ENCODE measurements around the gene CARD19.

DNA sequence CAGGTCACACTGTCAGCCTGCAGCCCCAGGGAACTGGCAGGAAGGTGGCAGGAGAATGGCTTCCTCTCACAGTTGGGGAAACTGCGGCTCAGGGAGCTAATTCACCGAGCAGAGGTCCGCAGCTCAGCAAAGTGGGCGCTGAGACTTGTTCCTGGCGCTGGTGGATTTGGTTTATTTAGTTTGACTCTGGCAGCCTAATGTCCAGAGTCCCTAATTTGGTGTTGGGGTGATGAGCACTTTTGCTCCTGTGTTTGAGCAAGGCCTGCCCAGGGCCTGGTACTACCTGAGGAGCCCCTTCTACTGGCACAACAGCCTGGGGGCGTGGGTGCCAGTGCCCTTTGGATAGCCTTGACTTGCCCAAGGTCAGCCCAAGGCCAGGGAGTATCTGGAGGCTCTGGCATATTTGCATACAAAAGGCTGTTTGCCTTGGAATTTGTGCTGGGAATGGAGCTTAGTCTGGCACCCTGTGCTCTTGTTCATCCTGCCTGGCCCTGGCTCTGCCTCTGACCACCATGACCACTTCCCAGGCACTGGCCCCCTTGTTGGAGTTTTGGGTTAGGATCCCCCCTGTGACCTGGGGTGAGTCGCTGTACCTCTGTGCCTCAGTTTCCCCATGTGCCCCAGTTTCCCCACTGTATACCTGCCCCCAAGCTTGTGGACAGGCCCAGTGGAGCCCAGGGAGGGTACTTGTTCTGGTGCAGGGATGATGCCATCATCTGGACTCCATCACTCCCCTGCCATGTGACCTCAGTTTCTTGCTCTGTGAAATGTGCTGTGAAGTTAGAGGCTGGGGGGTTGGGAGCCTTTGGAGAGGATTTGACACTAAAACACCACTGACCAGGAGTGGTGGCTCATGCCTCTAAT is 36.1 kb upstream of the CARD19 start:
- TF ChIP-seq, protein P1, sequence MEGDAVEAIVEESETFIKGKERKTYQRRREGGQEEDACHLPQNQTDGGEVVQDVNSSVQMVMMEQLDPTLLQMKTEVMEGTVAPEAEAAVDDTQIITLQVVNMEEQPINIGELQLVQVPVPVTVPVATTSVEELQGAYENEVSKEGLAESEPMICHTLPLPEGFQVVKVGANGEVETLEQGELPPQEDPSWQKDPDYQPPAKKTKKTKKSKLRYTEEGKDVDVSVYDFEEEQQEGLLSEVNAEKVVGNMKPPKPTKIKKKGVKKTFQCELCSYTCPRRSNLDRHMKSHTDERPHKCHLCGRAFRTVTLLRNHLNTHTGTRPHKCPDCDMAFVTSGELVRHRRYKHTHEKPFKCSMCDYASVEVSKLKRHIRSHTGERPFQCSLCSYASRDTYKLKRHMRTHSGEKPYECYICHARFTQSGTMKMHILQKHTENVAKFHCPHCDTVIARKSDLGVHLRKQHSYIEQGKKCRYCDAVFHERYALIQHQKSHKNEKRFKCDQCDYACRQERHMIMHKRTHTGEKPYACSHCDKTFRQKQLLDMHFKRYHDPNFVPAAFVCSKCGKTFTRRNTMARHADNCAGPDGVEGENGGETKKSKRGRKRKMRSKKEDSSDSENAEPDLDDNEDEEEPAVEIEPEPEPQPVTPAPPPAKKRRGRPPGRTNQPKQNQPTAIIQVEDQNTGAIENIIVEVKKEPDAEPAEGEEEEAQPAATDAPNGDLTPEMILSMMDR (IDR thresholded peaks at IDR 0.05), result no peak
- TF ChIP-seq POLR2A (IDR thresholded peaks at IDR 0.05), result no peak

Measured in heart left ventricle (tissue), 13 donors.